MCF 10A (cell line): ENCODE results near the gene WDFY2. TPM values are rescaled to one million over a fixed set of nuclear protein-coding genes. Genes with fewer than 3 reads are reported as not detected.
"Not testable (repeated sequence)": the region's sequence is repeated elsewhere in the genome, so short reads cannot be mapped to it uniquely, and the experiment has no call there.

Source experiments
- BruUV-seq: library from RNA; stranded (reverse); fragments of 400-500 nt; replicated peaks from 2 replicates; lab custom pipeline; 2021; lab: Mats Ljungman, UMichigan
- CTCF ChIA-PET: fragments of 300-600 bp; sonication (Branson Sonifier 250); formaldehyde crosslinking; extraction: SDS; loops from one replicate; lab custom pipeline; 2021; ENCODE audit warnings: antibody characterized with exemption, inconsistent platforms; lab: Yijun Ruan, JAX
- POLR2A ChIA-PET: fragments of 300-600, 350-650 bp; sonication (Branson Sonifier 250); formaldehyde crosslinking; extraction: SDS; loops from one replicate; lab custom pipeline; 2020; ENCODE audit warnings: antibody characterized with exemption, inconsistent platforms; lab: Yijun Ruan, JAX
- DNase-seq: peaks from one replicate; pipeline ENCODE4 v3.0.0-alpha.2; 2018; ENCODE audit not compliant: unreplicated experiment
- H3K27ac Mint-ChIP-seq: one replicate; pipeline ENCODE4 v1.8.0; 2022; ENCODE audit warnings: mild to moderate bottlenecking, low read depth, mixed read lengths; ENCODE audit not compliant: unreplicated experiment
- H3K27me3 Mint-ChIP-seq: one replicate; pipeline ENCODE4 v1.8.0; 2022; ENCODE audit warnings: mixed read lengths; ENCODE audit not compliant: insufficient read depth, unreplicated experiment
- H3K36me3 Mint-ChIP-seq: one replicate; pipeline ENCODE4 v1.8.0; 2022; ENCODE audit warnings: mild to moderate bottlenecking, moderate library complexity, mixed read lengths; ENCODE audit not compliant: insufficient read depth, unreplicated experiment
- H3K4me1 Mint-ChIP-seq: one replicate; pipeline ENCODE4 v1.8.0; 2022; ENCODE audit warnings: mixed read lengths; ENCODE audit not compliant: insufficient read depth, unreplicated experiment
- H3K4me3 Mint-ChIP-seq: one replicate; pipeline ENCODE4 v1.8.0; 2022; ENCODE audit warnings: mild to moderate bottlenecking, moderate library complexity, mixed read lengths; ENCODE audit not compliant: unreplicated experiment
- H3K9me3 Mint-ChIP-seq: one replicate; pipeline ENCODE4 v1.8.0; 2022; ENCODE audit warnings: mixed read lengths; ENCODE audit not compliant: unreplicated experiment
- CTCF ChIP-seq: fragments of 200-600 bp; IDR thresholded peaks from one replicate; pipeline ENCODE4 v1.8.0; 2022; ENCODE audit warnings: antibody characterized with exemption, mild to moderate bottlenecking; ENCODE audit not compliant: unreplicated experiment
- intact Hi-C: fragments of 100-400 bp; cut with micrococcal nuclease; formaldehyde crosslinking; loops from 2 replicates; pipeline ENCODE4 v1.14.1; 2022
- total RNA-seq: library from RNA; stranded (reverse); gene quantifications from 2 replicates; pipeline ENCODE4 v1.2.3, GENCODE V29; 2022

The WDFY2 gene
- total RNA-seq, 1 experiment from 2014 or later = 56.2 TPM

- H3K4me3 Mint-ChIP-seq = no peak overlapping the region
- no TSS peak for BruUV-seq
- H3K27ac Mint-ChIP-seq = no peak overlapping the region
- H3K9me3 Mint-ChIP-seq = no peaks in the 10 kb centered on the region
- DNase-seq = no peak
- peaks cover 24% of the 10 kb centered on the region for H3K4me1 Mint-ChIP-seq
- POLR2A ChIA-PET = interaction anchor here (1.7 to 1.8 kb wide), 2 partner anchors 37 to 109 kb away, joined by 3 to 4 read pairs; partner anchors contain the start of gene INTS6
- TF ChIP-seq CTCF = no peak
- no peaks in the 10 kb centered on the region for H3K27me3 Mint-ChIP-seq
- no peaks in the 10 kb centered on the region for H3K36me3 Mint-ChIP-seq
- intact Hi-C loops = no loop called here
- CTCF ChIA-PET = no interaction called here
Observed at GRCh38 chr13:51562011-51562671, 22.1 kb upstream of the WDFY2 start.

- peaks cover 3% of the 10 kb centered on the region for H3K4me1 Mint-ChIP-seq
- no peaks in the 10 kb centered on the region for H3K27me3 Mint-ChIP-seq
- ChIA-PET POLR2A (no interaction called here), CTCF (no interaction called here)
- no peak for DNase-seq
- H3K4me3 Mint-ChIP-seq = no peak overlapping the region
- no peaks in the 10 kb centered on the region for H3K9me3 Mint-ChIP-seq
- no peak overlapping the region for H3K27ac Mint-ChIP-seq
- intact Hi-C loops = no loop called here
- TF ChIP-seq CTCF = no peak
- H3K36me3 Mint-ChIP-seq = no peaks in the 10 kb centered on the region
- BruUV-seq = no TSS peak
Observed at GRCh38 chr13:51564252-51564651, 20.0 kb upstream of the WDFY2 start.

GRCh38 chr13:51564671-51565070 is 19.6 kb upstream of the WDFY2 start:
- no peak for DNase-seq
- Mint-ChIP-seq H3K27me3 (no peaks in the 10 kb centered on the region), H3K4me3 (no peak overlapping the region), H3K4me1 (no peaks in the 10 kb centered on the region), H3K36me3 (no peaks in the 10 kb centered on the region), H3K27ac (no peak overlapping the region), H3K9me3 (peaks cover 2% of the 10 kb centered on the region)
- no TSS peak for BruUV-seq
- no peak for TF ChIP-seq CTCF
- ChIA-PET CTCF (no interaction called here), POLR2A (no interaction called here)
- intact Hi-C loops = no loop called here

- BruUV-seq, DNase-seq, intact Hi-C loops, H3K9me3 Mint-ChIP-seq, H3K36me3 Mint-ChIP-seq, POLR2A ChIA-PET, H3K27ac Mint-ChIP-seq, H3K27me3 Mint-ChIP-seq, H3K4me1 Mint-ChIP-seq, H3K4me3 Mint-ChIP-seq: not testable (repeated sequence)
- CTCF ChIA-PET = interaction anchor here (0.6 kb wide), 1 partner anchor 11 kb away, joined by 4 read pairs; no protein-coding TSS in a partner anchor
Observed at GRCh38 chr13:51569001-51569400, 15.3 kb upstream of the WDFY2 start.
